HG02981 (cell line): Measurements from ENCODE around the gene PCLO.
"Not testable (repeated sequence)": the region's sequence is repeated elsewhere in the genome, so short reads cannot be mapped to it uniquely, and the experiment has no call there.

Experiments used
- ATAC-seq: cut with Tn5 transposase; IDR thresholded peaks from one replicate; pipeline ENCODE4 v1.9.1; 2021; ENCODE audit warnings: mild to moderate bottlenecking, moderate library complexity; ENCODE audit not compliant: unreplicated experiment

Gene PCLO

DNA sequence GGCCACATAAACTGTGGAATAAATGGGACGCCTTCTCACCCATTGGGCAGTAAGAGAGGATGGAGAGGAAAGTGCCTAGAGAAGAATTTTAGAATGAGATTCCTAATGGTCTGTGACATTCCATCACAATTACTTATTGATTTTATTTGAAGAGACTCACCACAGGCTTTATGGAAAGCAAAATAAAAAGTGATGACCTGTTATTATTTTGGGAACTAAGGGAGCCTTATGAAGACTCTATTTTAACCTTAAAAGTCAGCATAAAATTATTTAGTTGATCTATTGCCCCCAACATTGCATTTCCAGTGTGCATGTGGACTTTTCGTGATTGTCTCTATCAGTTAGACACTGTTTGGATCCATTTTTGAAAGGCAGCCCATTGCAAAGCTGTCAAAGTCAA, 107.5 kb downstream of the PCLO start:
- no peak for ATAC-seq

GRCh38 chr7:83054472-83054871, 108.2 kb downstream of the PCLO start:
- ATAC-seq = no peak

GRCh38 chr7:83053965-83054364, 108.7 kb downstream of the PCLO start:
- no peak for ATAC-seq

- ATAC-seq = no peak
These were observed 122.2 kb downstream of the PCLO start for GRCh38 chr7:83040484-83040883.

- ATAC-seq = no peak
These were observed 123.9 kb downstream of the PCLO start for GRCh38 chr7:83038787-83039186.

- no peak for ATAC-seq
These were observed 125.8 kb downstream of the PCLO start for GRCh38 chr7:83036721-83037380.

DNA sequence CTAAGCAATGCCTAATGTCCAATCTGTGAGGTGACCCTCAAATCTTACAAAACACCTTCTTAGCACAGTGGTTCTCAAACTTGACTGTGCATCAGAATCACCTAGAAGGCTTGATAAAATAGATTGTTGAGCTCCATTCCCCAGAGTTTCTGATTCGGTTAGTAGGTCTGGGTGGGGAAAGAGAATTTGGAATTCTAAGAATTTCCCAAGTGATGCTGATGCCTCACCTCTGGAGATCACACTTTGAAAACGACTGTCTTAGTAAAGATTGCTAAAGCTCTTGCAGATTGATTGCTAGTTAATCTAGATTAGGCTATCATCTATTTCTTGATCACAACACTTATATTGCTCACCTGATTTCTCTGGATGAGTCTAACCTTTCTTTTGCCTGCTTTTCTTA, 126.6 kb downstream of the PCLO start:
- no peak for ATAC-seq

- no peak for ATAC-seq
These were observed 130.5 kb downstream of the PCLO start for GRCh38 chr7:83032195-83032594.

- not testable (repeated sequence) for ATAC-seq
These were observed 138.6 kb downstream of the PCLO start for GRCh38 chr7:83023817-83024665.

- ATAC-seq = no peak
These were observed 141.7 kb downstream of the PCLO start for GRCh38 chr7:83021032-83021431.

DNA sequence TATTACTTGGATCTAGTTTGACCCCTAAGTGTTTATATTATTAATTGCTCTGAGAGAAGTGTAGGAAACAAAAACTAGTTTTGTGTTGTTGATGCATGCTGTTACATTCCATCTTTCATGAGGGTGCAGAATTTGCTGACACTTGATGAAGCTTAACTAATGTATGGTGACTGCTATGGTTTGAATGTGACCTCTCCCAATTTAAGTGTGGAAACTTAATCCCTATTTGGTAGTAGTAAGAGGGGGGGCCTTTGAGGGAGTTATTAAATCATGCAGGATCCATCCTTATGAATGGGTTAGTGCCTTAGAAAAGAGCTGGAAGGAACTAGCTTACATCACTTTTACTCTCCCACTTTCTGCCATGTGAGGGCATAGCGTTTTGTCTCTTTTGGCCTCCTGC, 142.5 kb downstream of the PCLO start:
- no peak for ATAC-seq

- ATAC-seq = no peak
These were observed 146.8 kb downstream of the PCLO start for GRCh38 chr7:83015916-83016315.

GRCh38 chr7:83014546-83014945, 148.1 kb downstream of the PCLO start:
- no peak for ATAC-seq

GRCh38 chr7:83011954-83012353, 150.7 kb downstream of the PCLO start:
- ATAC-seq = no peak

- ATAC-seq = no peak
These were observed 157.3 kb downstream of the PCLO start for GRCh38 chr7:83005410-83005809.

DNA sequence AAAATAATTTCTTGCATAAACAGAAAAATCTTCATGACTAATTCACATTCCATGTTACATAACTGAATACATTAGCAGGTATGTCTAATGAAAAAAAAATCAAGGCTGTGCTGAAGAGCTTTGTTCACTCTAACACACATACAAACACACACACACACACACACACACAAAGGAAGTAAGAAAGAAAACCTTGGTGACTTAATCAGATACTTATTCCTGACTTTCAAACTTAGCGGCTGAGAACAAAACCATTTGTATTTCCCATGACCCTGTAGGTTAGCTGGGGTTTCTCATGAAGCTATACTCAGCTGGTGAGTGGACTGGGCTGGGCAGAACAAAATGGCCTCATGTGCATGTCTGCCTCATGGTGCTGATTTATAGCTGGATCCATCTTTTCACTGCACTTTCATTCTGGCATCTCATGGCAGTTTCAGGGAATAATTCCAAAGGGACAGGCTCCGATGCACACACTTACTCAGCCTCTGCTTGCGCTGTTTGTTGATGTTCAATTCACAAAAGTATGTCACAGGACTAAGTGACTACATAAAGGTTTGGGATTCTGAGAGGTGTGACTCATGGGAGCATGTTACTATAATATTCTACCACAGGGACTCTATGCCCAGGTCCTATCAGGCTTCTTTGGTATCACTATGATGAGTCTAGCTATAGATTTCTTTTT, 161.2 kb downstream of the PCLO start:
- ATAC-seq = no peak

GRCh38 chr7:82998436-82998835, 164.2 kb downstream of the PCLO start:
- no peak for ATAC-seq

DNA sequence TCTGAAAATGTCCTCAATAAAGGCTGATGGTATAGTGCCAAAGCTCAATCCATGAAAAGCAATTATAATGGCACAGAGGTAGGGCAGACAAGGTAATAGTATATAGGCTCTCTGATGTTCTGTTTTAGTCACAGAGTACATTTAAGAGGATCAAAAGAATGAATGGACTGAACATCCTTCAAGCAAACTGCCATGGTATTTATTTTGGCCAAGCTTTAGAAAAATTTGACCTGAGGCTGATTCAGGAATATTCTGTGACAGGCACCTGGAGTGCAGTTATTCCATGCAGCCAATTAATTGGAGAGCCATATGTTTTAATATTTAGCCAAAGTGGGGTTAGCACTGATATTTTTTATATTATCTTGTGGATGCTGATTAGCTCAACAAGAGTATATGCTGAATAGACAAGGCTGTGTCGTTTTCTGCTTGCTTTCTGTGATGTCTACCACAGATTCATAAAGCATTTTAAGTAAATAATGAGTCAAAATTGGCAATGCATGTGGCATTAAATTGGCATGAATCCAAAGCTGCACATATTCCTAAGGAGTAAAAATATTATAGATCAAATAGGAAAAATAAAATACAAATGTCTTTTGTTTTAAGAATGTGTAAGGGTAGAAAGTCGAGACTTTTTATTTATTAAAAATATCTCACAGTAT, 177.4 kb downstream of the PCLO start:
- no peak for ATAC-seq

- no peak for ATAC-seq
These were observed 182.4 kb downstream of the PCLO start for GRCh38 chr7:82980130-82980788.

DNA sequence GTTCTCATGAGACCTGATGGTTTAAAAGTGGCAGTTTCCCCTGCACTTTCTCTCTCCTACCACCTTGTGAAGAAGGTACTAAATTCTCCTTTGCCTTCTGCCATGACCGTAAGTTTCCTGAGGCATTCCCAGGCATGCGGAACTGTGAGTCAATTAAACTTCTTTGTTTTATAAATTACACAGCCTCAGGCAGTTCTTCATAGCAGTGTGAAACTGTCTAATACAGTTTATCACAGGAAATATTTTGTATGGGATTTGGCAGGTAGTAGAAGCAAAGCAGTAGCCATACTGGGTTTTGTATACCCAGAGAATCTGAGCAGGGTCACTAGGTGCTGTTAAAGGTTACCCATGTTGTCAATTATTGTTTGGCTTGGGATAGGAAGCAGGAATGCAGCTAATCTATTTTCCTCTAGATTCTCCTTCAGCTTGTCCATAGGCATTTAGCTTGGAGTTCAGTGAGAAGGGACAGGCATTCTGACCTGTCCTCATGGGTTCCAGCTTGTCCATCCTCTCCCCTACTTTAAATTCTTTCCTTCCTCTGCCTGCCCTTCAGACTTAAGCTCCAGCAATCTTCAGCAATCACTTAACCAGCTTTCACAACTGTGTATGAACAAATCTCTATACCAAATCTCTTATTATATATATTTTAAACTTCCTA, 186.7 kb downstream of the PCLO start:
- ATAC-seq = no peak
